ENCODE results near the gene APBB3. TPM values are rescaled to one million over a fixed set of nuclear protein-coding genes. Genes with fewer than 3 reads are reported as not detected.
"Not testable (repeated sequence)": the region's sequence is repeated elsewhere in the genome, so short reads cannot be mapped to it uniquely, and the experiment has no call there.

The APBB3 gene
- total and polyA plus RNA-seq, 9 donors: 13.1 to 47.6 (median 36.1) TPM

- no peaks in the 10 kb centered on the region for H3K27me3 ChIP-seq
- H3K9me3 ChIP-seq: no peaks in the 10 kb centered on the region
- 61 to 90% (median 76%) methylated on average over 2 of the region's 2 CpGs for WGBS, 3 donors
- peaks cover 16% of the 10 kb centered on the region for H3K4me1 ChIP-seq (ENCODE audit: insufficient read depth)
- no peak for DNase-seq
- intact Hi-C loops (cut with DNase I): no loop called here
- no peak overlapping the region for H3K4me3 ChIP-seq
- H3K27ac ChIP-seq: no peak overlapping the region
- H3K36me3 ChIP-seq: no peaks in the 10 kb centered on the region
- no peak for TF ChIP-seq EP300 (IDR thresholded peaks at IDR 0.05)
- TF ChIP-seq, protein P1, sequence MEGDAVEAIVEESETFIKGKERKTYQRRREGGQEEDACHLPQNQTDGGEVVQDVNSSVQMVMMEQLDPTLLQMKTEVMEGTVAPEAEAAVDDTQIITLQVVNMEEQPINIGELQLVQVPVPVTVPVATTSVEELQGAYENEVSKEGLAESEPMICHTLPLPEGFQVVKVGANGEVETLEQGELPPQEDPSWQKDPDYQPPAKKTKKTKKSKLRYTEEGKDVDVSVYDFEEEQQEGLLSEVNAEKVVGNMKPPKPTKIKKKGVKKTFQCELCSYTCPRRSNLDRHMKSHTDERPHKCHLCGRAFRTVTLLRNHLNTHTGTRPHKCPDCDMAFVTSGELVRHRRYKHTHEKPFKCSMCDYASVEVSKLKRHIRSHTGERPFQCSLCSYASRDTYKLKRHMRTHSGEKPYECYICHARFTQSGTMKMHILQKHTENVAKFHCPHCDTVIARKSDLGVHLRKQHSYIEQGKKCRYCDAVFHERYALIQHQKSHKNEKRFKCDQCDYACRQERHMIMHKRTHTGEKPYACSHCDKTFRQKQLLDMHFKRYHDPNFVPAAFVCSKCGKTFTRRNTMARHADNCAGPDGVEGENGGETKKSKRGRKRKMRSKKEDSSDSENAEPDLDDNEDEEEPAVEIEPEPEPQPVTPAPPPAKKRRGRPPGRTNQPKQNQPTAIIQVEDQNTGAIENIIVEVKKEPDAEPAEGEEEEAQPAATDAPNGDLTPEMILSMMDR (IDR thresholded peaks at IDR 0.05): no peak
- TF ChIP-seq POLR2A (IDR thresholded peaks at IDR 0.05): no peak
Measured at GRCh38 chr5:140598836-140599235, 34.4 kb upstream of the APBB3 start.

- Histone ChIP-seq H3K36me3 (no peaks in the 10 kb centered on the region), H3K9me3 (no peaks in the 10 kb centered on the region), H3K4me3 (no peak overlapping the region), H3K4me1 (ENCODE audit: insufficient read depth) (peaks cover 16% of the 10 kb centered on the region), H3K27ac (peak overlapping the region in 1 of 2 donors; percentile 3), H3K27me3 (no peaks in the 10 kb centered on the region)
- WGBS, 3 donors: 0 to 6% (median 4%) methylated on average over 1 of the region's 1 CpG
- intact Hi-C loops (cut with DNase I): no loop called here
- TF ChIP-seq, protein P1 (IDR thresholded peaks at IDR 0.05): no peak
- TF ChIP-seq EP300 (IDR thresholded peaks at IDR 0.05) (no peak), POLR2A (IDR thresholded peaks at IDR 0.05) (no peak)
- DNase-seq: peak; percentile 41 to 72 (median 55)
Measured at GRCh38 chr5:140596321-140596741, 31.9 kb upstream of the APBB3 start.

DNA sequence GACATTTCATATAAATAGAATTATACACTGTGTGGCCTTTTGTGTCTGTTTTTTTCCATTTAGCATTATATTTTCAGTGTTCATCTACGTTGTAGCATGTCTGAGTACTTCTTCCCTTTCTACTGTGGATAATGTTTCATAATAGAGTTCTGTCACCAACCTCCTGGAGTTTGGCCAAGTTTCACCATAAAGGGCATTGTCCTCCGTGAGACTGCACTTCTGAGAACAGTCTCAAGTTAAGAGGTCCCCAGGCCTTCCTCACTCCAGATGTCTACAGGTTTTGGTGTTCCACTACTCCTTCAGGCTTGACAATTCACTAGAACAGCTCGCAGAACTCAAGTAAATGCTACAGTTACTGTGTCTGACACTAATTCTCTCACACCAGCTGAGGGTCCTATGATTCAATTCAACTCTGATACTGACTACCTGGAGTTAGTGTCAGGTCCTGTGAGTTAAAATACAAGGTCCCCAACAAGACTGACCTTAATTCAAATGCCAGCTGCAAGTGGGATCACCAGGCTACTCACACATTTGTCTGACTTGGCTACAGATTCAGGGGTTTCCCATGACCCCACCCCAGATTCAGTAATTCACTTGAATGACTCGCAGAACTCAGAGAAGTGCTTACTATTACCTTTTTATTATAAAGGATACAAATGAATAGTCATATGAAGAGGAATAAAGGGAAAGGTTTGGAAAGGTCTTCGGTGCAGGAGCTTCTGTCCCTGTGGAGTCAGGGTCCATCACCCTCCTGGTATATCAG is 31.3 kb upstream of the APBB3 start:
- H3K4me3 ChIP-seq: no peak overlapping the region
- no peak for DNase-seq
- H3K27me3 ChIP-seq: no peaks in the 10 kb centered on the region
- H3K4me1 ChIP-seq (ENCODE audit: insufficient read depth): peaks cover 16% of the 10 kb centered on the region
- intact Hi-C loops (cut with DNase I): no loop called here
- peak overlapping the region in 1 of 2 donors; percentile 3 for H3K27ac ChIP-seq
- TF ChIP-seq EP300 (IDR thresholded peaks at IDR 0.05): no peak
- TF ChIP-seq, protein P1 (IDR thresholded peaks at IDR 0.05): no peak
- no peak for TF ChIP-seq POLR2A (IDR thresholded peaks at IDR 0.05)
- no peaks in the 10 kb centered on the region for H3K36me3 ChIP-seq
- no peaks in the 10 kb centered on the region for H3K9me3 ChIP-seq
- 86 to 88% (median 88%) methylated on average over 5 of the region's 5 CpGs for WGBS, 3 donors

DNA sequence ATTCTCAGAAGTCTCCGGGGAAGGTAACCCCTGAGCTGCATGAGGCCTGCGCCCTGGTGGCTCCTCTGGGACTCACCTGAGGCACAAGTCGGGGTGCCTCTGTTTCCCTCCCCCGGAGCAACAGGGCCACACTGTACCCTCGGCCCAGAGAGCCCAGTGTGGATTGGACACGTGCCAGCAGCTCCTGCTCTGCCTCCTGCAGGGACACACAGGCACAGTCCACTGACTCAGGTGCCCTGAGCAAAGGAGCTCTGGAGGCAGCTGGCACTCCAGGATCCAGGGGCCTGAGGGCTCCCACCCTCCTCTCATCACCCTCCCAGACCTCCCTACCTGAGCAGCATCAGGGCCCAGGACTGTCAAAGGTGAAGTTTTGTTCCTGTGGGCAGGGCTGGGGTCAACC is 29.8 kb upstream of the APBB3 start:
- H3K4me3 ChIP-seq: no peak overlapping the region
- DNase-seq: peak in 1 of 5 donors; percentile 41
- H3K27ac ChIP-seq: no peak overlapping the region
- H3K4me1 ChIP-seq (ENCODE audit: insufficient read depth): peaks cover 17% of the 10 kb centered on the region
- no peak for TF ChIP-seq EP300 (IDR thresholded peaks at IDR 0.05)
- TF ChIP-seq, protein P1 (IDR thresholded peaks at IDR 0.05): no peak
- intact Hi-C loops (cut with DNase I): no loop called here
- H3K27me3 ChIP-seq: no peaks in the 10 kb centered on the region
- no peaks in the 10 kb centered on the region for H3K36me3 ChIP-seq
- H3K9me3 ChIP-seq: no peaks in the 10 kb centered on the region
- WGBS, 3 donors: 71 to 76% (median 75%) methylated on average over 6 of the region's 6 CpGs

DNA sequence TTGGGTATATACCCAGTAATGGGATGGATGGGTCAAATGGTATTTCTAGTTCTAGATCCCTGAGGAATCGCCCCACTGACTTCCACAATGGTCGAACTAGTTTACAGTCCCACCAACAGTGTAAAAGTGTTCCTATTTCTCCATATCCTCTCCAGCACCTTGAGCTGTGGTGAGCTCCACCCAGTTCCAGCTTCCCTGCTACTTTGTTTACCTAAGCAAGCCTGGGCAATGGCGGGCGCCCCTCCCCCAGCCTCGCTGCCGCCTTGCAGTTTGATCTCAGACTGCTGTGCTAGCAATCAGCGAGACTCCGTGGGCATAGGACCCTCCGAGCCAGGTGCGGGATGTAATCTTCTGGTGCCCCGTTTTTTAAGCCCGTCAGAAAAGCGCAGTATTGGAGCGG is 28.7 kb upstream of the APBB3 start:
- WGBS, 3 donors: 39 to 60% (median 60%) methylated on average over 11 to 13 of the region's 14 CpGs
- H3K27ac ChIP-seq; H3K36me3 ChIP-seq; intact Hi-C loops (cut with DNase I); H3K27me3 ChIP-seq; H3K4me3 ChIP-seq; DNase-seq; H3K9me3 ChIP-seq: not testable (repeated sequence)
- H3K4me1 ChIP-seq (ENCODE audit: insufficient read depth): peaks cover 19% of the 10 kb centered on the region
